CD4-positive, alpha-beta T cell (primary cell): ENCODE results near the gene ZFHX2. TPM values are rescaled to one million over a fixed set of nuclear protein-coding genes. Genes with fewer than 3 reads are reported as not detected.

Experiments used
- ATAC-seq: fragments of 200-7000 bp; cut with Tn5 transposase; one replicate; pipeline ENCODE4 v1.10.0; 2022; ENCODE audit warnings: mild to moderate bottlenecking; ENCODE audit not compliant: poor library complexity
- CTCF ChIA-PET: fragments of 350-600 bp; sonication (Branson Sonifier 250); formaldehyde crosslinking; loops from one replicate; lab custom pipeline; 2021; ENCODE audit warnings: antibody characterized with exemption, inconsistent platforms; lab: Charles Lee
- POLR2A ChIA-PET: fragments of 350-600 bp; sonication (Branson Sonifier 250); formaldehyde crosslinking; loops from one replicate; lab custom pipeline; 2021; ENCODE audit warnings: antibody characterized with exemption, inconsistent platforms; lab: Charles Lee
- DNase-seq, 14 experiments: peaks; one replicate each; pipeline ENCODE4 v3.0.0-alpha.2; 2013 to 2020; ENCODE audit warnings: mixed read lengths in 2 of 14
- H3K27ac ChIP-seq, 2 donors: one replicate each; pipeline versions ENCODE4 v1.5.1 to v1.7.0; 2013; ENCODE audit warnings: low read length in 2 of 2, low read depth in 1 of 2, mild to moderate bottlenecking in 1 of 2
- H3K27me3 ChIP-seq, 2 experiments: 1 replicate in 1 of 2; 2 replicates in 1 of 2; pipeline versions ENCODE4 v1.6.1 to v1.7.0; 2013; ENCODE audit warnings: low read length in 2 of 2, control low read depth in 1 of 2, mild to moderate bottlenecking in 1 of 2, moderate library complexity in 1 of 2; ENCODE audit not compliant: insufficient read depth in 2 of 2, control insufficient read depth in 1 of 2
- H3K36me3 ChIP-seq: one replicate; pipeline ENCODE4 v1.6.1; 2013; ENCODE audit warnings: low read length, control low read depth; ENCODE audit not compliant: insufficient read depth
- H3K4me1 ChIP-seq: one replicate; pipeline ENCODE4 v1.6.1; 2013; ENCODE audit warnings: low read length, control low read depth; ENCODE audit not compliant: insufficient read depth
- H3K4me3 ChIP-seq: one replicate; pipeline ENCODE4 v1.5.1; 2013; ENCODE audit warnings: mild to moderate bottlenecking, low read length, moderate library complexity
- H3K9me3 ChIP-seq, 2 experiments: 1 replicate in 1 of 2; 2 replicates in 1 of 2; pipeline versions ENCODE4 v1.6.1 to v1.7.0; 2013; ENCODE audit warnings: low read length in 2 of 2, mild to moderate bottlenecking in 2 of 2, control low read depth in 1 of 2, moderate library complexity in 1 of 2; ENCODE audit not compliant: control insufficient read depth in 1 of 2, insufficient read depth in 1 of 2
- H3K27ac Mint-ChIP-seq: one replicate; pipeline ENCODE4 v1.8.0; 2020; ENCODE audit warnings: mixed read lengths
- H3K27me3 Mint-ChIP-seq: one replicate; pipeline ENCODE4 v1.8.0; 2021; ENCODE audit warnings: mixed read lengths
- H3K36me3 Mint-ChIP-seq: one replicate; pipeline ENCODE4 v1.8.0; 2021; ENCODE audit warnings: low read depth, mixed read lengths
- H3K4me1 Mint-ChIP-seq: one replicate; pipeline ENCODE4 v1.8.0; 2021; ENCODE audit warnings: low read depth, mixed read lengths
- H3K4me3 Mint-ChIP-seq: one replicate; pipeline ENCODE4 v1.8.0; 2020; ENCODE audit warnings: mild to moderate bottlenecking, mixed read lengths
- H3K9me3 Mint-ChIP-seq: one replicate; pipeline ENCODE4 v1.8.0; 2020; ENCODE audit warnings: mixed read lengths
- intact Hi-C, 2 experiments: fragments of 100-400 bp; cut with DNase I in 1 of 2; cut with micrococcal nuclease in 1 of 2; formaldehyde crosslinking; loops; one replicate each; pipeline versions ENCODE4 v1.15.1 to v1.9.0; 2023 to 2025; cut with DNase I, micrococcal nuclease
- total RNA-seq, 174 experiments: library from RNA in 2 of 174; stranded (reverse) in 2 of 174; gene quantifications; one replicate each; pipeline ENCODE4 v1.2.3 and lab custom pipeline; 2021 to 2026
- TF ChIP-seq, protein P1 (sequence below): fragments of 200-600 bp; IDR thresholded peaks from one replicate; pipeline ENCODE4 v1.8.0; 2022; ENCODE audit warnings: antibody characterized with exemption, mild to moderate bottlenecking

ZFHX2 gene
- total RNA-seq, 2 experiments from 2014 or later: 0.19 to 0.22 TPM

DNA sequence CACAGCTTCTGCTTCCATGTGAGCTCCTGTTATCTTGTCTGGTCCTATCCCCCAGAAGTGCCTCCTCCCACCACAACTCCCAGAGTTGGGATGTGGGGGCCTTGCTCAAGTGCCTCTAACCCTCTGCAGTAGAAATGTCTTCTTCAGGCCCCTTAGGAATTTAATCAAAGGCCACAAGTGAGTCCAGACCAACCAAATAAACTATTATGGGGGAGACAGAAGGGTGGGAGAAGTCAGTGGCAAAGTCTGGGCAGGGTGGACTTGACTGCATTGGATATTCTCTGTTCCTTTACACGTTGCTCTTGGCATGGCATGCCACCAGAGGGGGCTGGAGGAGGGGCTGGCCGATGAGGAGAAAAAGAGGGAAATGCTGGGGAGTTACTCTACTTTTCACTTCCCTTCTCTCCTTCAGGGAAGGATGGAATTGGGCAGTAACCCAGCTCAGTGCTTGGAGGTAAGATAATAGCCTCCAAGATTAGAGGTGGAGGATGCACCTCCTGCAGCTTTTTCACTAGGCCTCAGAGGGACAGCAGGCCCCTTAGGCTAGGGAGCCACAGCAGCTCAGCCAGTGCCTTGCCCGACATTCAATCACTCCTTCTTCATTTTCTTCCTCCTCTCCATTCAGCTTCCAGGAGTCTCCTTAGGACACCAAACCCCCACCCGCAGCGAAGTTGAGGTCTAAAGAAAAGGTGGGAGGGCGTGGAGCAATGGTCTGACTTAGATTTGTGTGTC, 17.2 kb upstream of the ZFHX2 start:
- no peaks in the 10 kb centered on the region for H3K27me3 ChIP-seq
- Mint-ChIP-seq H3K4me3 (peak overlapping the region; percentile 99), H3K36me3 (peaks cover 33% of the 10 kb centered on the region), H3K9me3 (no peaks in the 10 kb centered on the region), H3K27ac (peak overlapping the region; percentile 96), H3K4me1 (peaks cover 41% of the 10 kb centered on the region), H3K27me3 (peaks cover 17% of the 10 kb centered on the region)
- ChIA-PET POLR2A (interaction anchor here (1.1 kb wide), 1 partner anchor 94 kb away, joined by 3 read pairs; no protein-coding TSS in a partner anchor), CTCF (interaction anchor here (1.0 kb wide), 1 partner anchor 9 kb away, joined by 6 read pairs; no protein-coding TSS in a partner anchor)
- H3K4me3 ChIP-seq: no peak overlapping the region
- intact Hi-C loops: loop anchor here in 1 of 2 experiments (5.0 to 10.0 kb wide), 3 partner anchors 474 to 874 kb away; partner anchors contain the start of genes ACIN1, C14orf119, DCAF11 and NRL
- H3K36me3 ChIP-seq: peaks cover 24% of the 10 kb centered on the region
- no peaks in the 10 kb centered on the region for H3K9me3 ChIP-seq
- peaks cover 40% of the 10 kb centered on the region for H3K4me1 ChIP-seq
- ATAC-seq: no peak
- H3K27ac ChIP-seq: no peak overlapping the region
- peak in 4 of 14 experiments; percentile 19 to 54 (median 44) for DNase-seq
- TF ChIP-seq, protein P1, sequence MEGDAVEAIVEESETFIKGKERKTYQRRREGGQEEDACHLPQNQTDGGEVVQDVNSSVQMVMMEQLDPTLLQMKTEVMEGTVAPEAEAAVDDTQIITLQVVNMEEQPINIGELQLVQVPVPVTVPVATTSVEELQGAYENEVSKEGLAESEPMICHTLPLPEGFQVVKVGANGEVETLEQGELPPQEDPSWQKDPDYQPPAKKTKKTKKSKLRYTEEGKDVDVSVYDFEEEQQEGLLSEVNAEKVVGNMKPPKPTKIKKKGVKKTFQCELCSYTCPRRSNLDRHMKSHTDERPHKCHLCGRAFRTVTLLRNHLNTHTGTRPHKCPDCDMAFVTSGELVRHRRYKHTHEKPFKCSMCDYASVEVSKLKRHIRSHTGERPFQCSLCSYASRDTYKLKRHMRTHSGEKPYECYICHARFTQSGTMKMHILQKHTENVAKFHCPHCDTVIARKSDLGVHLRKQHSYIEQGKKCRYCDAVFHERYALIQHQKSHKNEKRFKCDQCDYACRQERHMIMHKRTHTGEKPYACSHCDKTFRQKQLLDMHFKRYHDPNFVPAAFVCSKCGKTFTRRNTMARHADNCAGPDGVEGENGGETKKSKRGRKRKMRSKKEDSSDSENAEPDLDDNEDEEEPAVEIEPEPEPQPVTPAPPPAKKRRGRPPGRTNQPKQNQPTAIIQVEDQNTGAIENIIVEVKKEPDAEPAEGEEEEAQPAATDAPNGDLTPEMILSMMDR: no peak

DNA sequence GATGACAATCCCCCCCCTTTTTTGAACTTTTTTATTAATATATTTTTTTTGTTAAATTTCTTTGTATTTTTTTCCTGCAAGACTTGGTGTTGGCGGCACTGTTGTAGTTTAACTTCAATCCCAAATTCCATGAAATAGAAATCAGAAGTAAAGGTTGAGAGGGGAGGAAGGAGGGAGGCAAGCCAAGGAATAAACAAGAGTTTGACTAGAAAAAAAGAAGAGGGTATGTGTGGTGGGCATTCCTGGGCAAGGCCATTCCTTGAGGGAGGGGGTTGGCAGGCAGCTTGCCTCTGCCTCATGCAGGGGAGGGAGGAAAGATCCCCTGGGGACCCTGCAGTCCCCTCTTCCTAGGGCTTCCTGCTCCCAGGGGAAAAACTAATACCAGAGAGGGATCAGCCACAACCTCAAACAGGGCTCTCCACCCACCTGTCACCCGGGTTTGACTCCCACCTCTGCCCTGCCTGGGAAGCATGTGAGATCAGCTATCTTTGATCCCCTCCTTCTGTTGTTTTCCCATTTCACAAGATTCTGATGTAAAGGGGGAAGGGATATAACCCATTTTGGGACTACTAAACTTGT, 16.5 kb upstream of the ZFHX2 start:
- H3K4me1 ChIP-seq: peaks cover 40% of the 10 kb centered on the region
- POLR2A ChIA-PET: interaction anchor here (1.0 to 1.4 kb wide), 3 partner anchors 90 to 247 kb away, joined by 4 to 6 read pairs (median 5); partner anchors contain the start of genes NGDN and PABPN1
- Mint-ChIP-seq H3K9me3 (no peaks in the 10 kb centered on the region), H3K36me3 (peaks cover 37% of the 10 kb centered on the region), H3K27ac (peak overlapping the region; percentile 96), H3K27me3 (peaks cover 10% of the 10 kb centered on the region), H3K4me1 (peaks cover 46% of the 10 kb centered on the region), H3K4me3 (peak overlapping the region; percentile 99)
- no peak for ATAC-seq
- intact Hi-C loops: loop anchor here in 1 of 2 experiments (5.0 to 10.0 kb wide), 3 partner anchors 473 to 874 kb away; partner anchors contain the start of genes ACIN1, C14orf119, DCAF11 and NRL
- CTCF ChIA-PET: interaction anchor here (1.0 kb wide), 1 partner anchor 9 kb away, joined by 6 read pairs; no protein-coding TSS in a partner anchor
- H3K27ac ChIP-seq: peak overlapping the region; percentile 75 to 79
- H3K27me3 ChIP-seq: no peaks in the 10 kb centered on the region
- no peaks in the 10 kb centered on the region for H3K9me3 ChIP-seq
- peak overlapping the region; percentile 75 for H3K4me3 ChIP-seq
- H3K36me3 ChIP-seq: peaks cover 31% of the 10 kb centered on the region
- TF ChIP-seq, protein P1: no peak
- DNase-seq: no peak
